ENCODE measurements around the gene UTF1. TPM values are rescaled to one million over a fixed set of nuclear protein-coding genes. Genes with fewer than 3 reads are reported as not detected.

UTF1 gene
- total and polyA plus RNA-seq, 2 donors from 2014 or later, result not detected

DNA sequence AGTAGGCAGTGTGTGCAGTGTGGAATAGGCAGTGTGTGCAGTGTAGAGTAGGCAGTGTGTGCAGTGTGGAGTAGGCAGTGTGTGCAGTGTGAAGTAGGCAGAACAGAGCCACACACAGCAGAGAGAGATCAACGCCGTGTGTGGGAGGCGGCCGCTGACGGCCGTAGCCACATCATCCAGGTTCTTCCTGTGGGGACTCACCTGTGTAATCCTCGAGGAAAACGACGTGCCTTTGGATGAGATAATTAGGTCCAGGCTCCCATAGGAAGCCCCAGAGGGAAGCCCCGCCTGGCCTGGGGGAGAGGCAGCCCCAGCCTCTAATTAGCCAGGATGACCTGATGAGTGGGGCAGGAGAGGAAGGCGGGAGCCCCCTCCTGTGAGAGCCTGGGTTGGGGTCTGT, 44.6 kb upstream of the UTF1 start:
- H3K4me3 ChIP-seq (ENCODE audit: low read length in 3 of 3), result no peak overlapping the region
- H3K27ac ChIP-seq (ENCODE audit: low read depth in 2 of 2, low read length in 2 of 2), result no peak overlapping the region
- intact Hi-C loops (cut with DNase I), result no loop called here
- H3K9ac ChIP-seq (ENCODE audit: low read length in 3 of 3), result no peak overlapping the region
- H3K4me1 ChIP-seq (ENCODE audit: control insufficient read depth in 2 of 3, insufficient read depth in 2 of 3, low read depth in 1 of 3, low read length in 3 of 3), result no peaks in the 10 kb centered on the region
- TF ChIP-seq, protein P1, sequence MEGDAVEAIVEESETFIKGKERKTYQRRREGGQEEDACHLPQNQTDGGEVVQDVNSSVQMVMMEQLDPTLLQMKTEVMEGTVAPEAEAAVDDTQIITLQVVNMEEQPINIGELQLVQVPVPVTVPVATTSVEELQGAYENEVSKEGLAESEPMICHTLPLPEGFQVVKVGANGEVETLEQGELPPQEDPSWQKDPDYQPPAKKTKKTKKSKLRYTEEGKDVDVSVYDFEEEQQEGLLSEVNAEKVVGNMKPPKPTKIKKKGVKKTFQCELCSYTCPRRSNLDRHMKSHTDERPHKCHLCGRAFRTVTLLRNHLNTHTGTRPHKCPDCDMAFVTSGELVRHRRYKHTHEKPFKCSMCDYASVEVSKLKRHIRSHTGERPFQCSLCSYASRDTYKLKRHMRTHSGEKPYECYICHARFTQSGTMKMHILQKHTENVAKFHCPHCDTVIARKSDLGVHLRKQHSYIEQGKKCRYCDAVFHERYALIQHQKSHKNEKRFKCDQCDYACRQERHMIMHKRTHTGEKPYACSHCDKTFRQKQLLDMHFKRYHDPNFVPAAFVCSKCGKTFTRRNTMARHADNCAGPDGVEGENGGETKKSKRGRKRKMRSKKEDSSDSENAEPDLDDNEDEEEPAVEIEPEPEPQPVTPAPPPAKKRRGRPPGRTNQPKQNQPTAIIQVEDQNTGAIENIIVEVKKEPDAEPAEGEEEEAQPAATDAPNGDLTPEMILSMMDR (IDR thresholded peaks at IDR 0.05; ENCODE audit: borderline replicate concordance, extremely low read depth, insufficient read depth), result no peak
- H3K27me3 ChIP-seq (ENCODE audit: control insufficient read depth, insufficient read depth, low read length), result no peaks in the 10 kb centered on the region
- FAIRE-seq (no peak), DNase-seq (peak in 3 of 5 donors; percentile 21 to 53 (median 31))
- H3K36me3 ChIP-seq (ENCODE audit: control insufficient read depth in 2 of 3, insufficient read depth in 3 of 3, low read length in 3 of 3), result peaks cover 0 to 2% (median 0%) of the 10 kb centered on the region in 3 donors
- H3K9me3 ChIP-seq (ENCODE audit: control insufficient read depth in 2 of 3, insufficient read depth in 1 of 3, low read length in 3 of 3), result no peaks in the 10 kb centered on the region

DNA sequence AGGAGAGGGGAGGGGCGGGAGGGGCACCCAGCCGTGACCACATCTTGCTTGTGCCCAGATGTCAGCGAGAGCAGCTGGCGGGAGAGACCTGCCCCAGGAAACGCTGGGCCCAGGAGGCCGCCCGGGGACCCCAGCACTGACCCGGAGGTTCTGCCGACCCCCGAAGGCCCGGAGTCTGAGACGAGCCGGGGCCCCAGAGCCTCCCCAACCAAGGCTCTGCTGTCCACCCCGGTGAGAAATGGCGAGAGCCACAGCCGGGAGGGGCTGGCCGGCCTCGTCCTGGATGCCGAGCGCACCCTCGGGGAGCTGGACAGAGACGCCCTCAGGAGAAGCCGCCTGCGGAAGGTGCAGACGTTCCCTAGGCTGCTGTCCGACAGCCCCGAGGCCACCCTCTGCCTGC, 44.1 kb upstream of the UTF1 start:
- TF ChIP-seq, protein P1 (IDR thresholded peaks at IDR 0.05; ENCODE audit: borderline replicate concordance, extremely low read depth, insufficient read depth), result no peak
- Histone ChIP-seq H3K4me1 (ENCODE audit: control insufficient read depth in 2 of 3, insufficient read depth in 2 of 3, low read depth in 1 of 3, low read length in 3 of 3) (no peaks in the 10 kb centered on the region), H3K36me3 (ENCODE audit: control insufficient read depth in 2 of 3, insufficient read depth in 3 of 3, low read length in 3 of 3) (peaks cover 0 to 2% (median 0%) of the 10 kb centered on the region in 3 donors), H3K27me3 (ENCODE audit: control insufficient read depth, insufficient read depth, low read length) (no peaks in the 10 kb centered on the region), H3K27ac (ENCODE audit: low read depth in 2 of 2, low read length in 2 of 2) (no peak overlapping the region), H3K9ac (ENCODE audit: low read length in 3 of 3) (no peak overlapping the region), H3K4me3 (ENCODE audit: low read length in 3 of 3) (no peak overlapping the region), H3K9me3 (ENCODE audit: control insufficient read depth in 2 of 3, insufficient read depth in 1 of 3, low read length in 3 of 3) (no peaks in the 10 kb centered on the region)
- intact Hi-C loops (cut with DNase I), result no loop called here
- peak; percentile 33 to 83 (median 42) for DNase-seq
- FAIRE-seq, result no peak

GRCh38 chr10:133186416-133187090, 43.5 kb upstream of the UTF1 start:
- TF ChIP-seq, protein P1 (IDR thresholded peaks at IDR 0.05; ENCODE audit: borderline replicate concordance, extremely low read depth, insufficient read depth), result no peak
- FAIRE-seq (no peak), DNase-seq (peak in 4 of 5 donors; percentile 51 to 69 (median 60))
- Histone ChIP-seq H3K27me3 (ENCODE audit: control insufficient read depth, insufficient read depth, low read length) (no peaks in the 10 kb centered on the region), H3K4me1 (ENCODE audit: control insufficient read depth in 2 of 3, insufficient read depth in 2 of 3, low read depth in 1 of 3, low read length in 3 of 3) (no peaks in the 10 kb centered on the region), H3K4me3 (ENCODE audit: low read length in 3 of 3) (no peak overlapping the region), H3K36me3 (ENCODE audit: control insufficient read depth in 2 of 3, insufficient read depth in 3 of 3, low read length in 3 of 3) (peaks cover 0 to 2% (median 0%) of the 10 kb centered on the region in 3 donors), H3K27ac (ENCODE audit: low read depth in 2 of 2, low read length in 2 of 2) (no peak overlapping the region), H3K9me3 (ENCODE audit: control insufficient read depth in 2 of 3, insufficient read depth in 1 of 3, low read length in 3 of 3) (no peaks in the 10 kb centered on the region), H3K9ac (ENCODE audit: low read length in 3 of 3) (no peak overlapping the region)
- intact Hi-C loops (cut with DNase I), result no loop called here

All from kidney (tissue), 14 donors.